OCI-LY7 (cell line): Measurements from ENCODE around the gene TSR1. TPM values are rescaled to one million over a fixed set of nuclear protein-coding genes. Genes with fewer than 3 reads are reported as not detected.

Experiments
- BruUV-seq: library from RNA; stranded (reverse); fragments of 400-500 nt; replicated peaks from 2 replicates; lab custom pipeline; 2021; lab: Mats Ljungman, UMichigan
- CTCF ChIA-PET: fragments of 300-600 bp; sonication (Branson Sonifier 250); formaldehyde crosslinking; loops from one replicate; lab custom pipeline; 2022; ENCODE audit warnings: antibody characterized with exemption; ENCODE audit not compliant: unreplicated experiment; lab: Charles Lee
- POLR2A ChIA-PET: fragments of 300-600 bp; sonication (Branson Sonifier 250); formaldehyde crosslinking; loops from one replicate; lab custom pipeline; 2022; ENCODE audit warnings: antibody characterized with exemption; lab: Charles Lee
- DNase-seq: peaks from one replicate; pipeline ENCODE4 v3.0.0-alpha.2; 2015; ENCODE audit warnings: low spot score
- H2AFZ ChIP-seq: fragments of 200-600 bp; sonication (generic), shearing (Covaris generic); 2 replicates; pipeline ENCODE4 v1.6.1; 2014; ENCODE audit warnings: mild to moderate bottlenecking, antibody characterized with exemption, low read length, moderate library complexity
- H3K27ac ChIP-seq: fragments of 200-600 bp; sonication (generic); 2 replicates; pipeline ENCODE4 v1.5.1; 2014; ENCODE audit warnings: mixed run types, low read depth, mild to moderate bottlenecking, moderate library complexity, low read length, inconsistent platforms; ENCODE audit not compliant: poor library complexity, severe bottlenecking
- H3K36me3 ChIP-seq: fragments of 200-600 bp; sonication (generic); 2 replicates; pipeline ENCODE4 v1.6.1; 2014; ENCODE audit warnings: mild to moderate bottlenecking, antibody characterized with exemption, low read length, moderate library complexity, mixed read lengths; ENCODE audit not compliant: insufficient read depth
- H3K4me1 ChIP-seq: fragments of 200-600 bp; sonication (generic); 2 replicates; pipeline ENCODE4 v1.5.1; 2014; ENCODE audit warnings: mild to moderate bottlenecking, low read length; ENCODE audit not compliant: insufficient read depth, poor library complexity, severe bottlenecking
- H3K4me2 ChIP-seq: fragments of 200-600 bp; sonication (generic); 2 replicates; pipeline ENCODE4 v1.6.1; 2014; ENCODE audit warnings: mild to moderate bottlenecking, low read length
- H3K4me3 ChIP-seq: fragments of 200-600 bp; sonication (generic); 2 replicates; pipeline ENCODE4 v1.5.1; 2014; ENCODE audit warnings: mild to moderate bottlenecking, low read depth, low read length; ENCODE audit not compliant: poor library complexity, severe bottlenecking
- H3K79me2 ChIP-seq: fragments of 200-600 bp; sonication (generic); 2 replicates; pipeline ENCODE4 v1.6.1; 2016; ENCODE audit warnings: low read depth, mild to moderate bottlenecking, low read length, moderate library complexity, mixed read lengths; ENCODE audit not compliant: insufficient read depth
- H3K9me2 ChIP-seq: fragments of 200-600 bp; sonication (generic); 2 replicates; pipeline ENCODE4 v1.6.1; 2016; ENCODE audit warnings: mild to moderate bottlenecking, low read length, mixed read lengths; ENCODE audit not compliant: insufficient read depth
- H3K9me3 ChIP-seq: fragments of 200-600 bp; sonication (generic); 2 replicates; pipeline ENCODE4 v1.6.1; 2014; ENCODE audit warnings: mild to moderate bottlenecking, mixed run types, low read length, mixed read lengths
- H4K20me1 ChIP-seq: fragments of 200-600 bp; sonication (generic); 2 replicates; pipeline ENCODE4 v1.6.1; 2014; ENCODE audit warnings: mild to moderate bottlenecking, antibody characterized with exemption, low read length, moderate library complexity, mixed read lengths; ENCODE audit not compliant: insufficient read depth
- CTCF ChIP-seq: fragments of 200-600 bp; sonication (generic); conservative IDR thresholded peaks from 2 replicates; pipeline ENCODE4 v1.5.1; 2014; ENCODE audit warnings: mild to moderate bottlenecking, antibody characterized with exemption, low read length, moderate library complexity, mixed read lengths
- EZH2phosphoT487 ChIP-seq: fragments of 200-600 bp; sonication (generic); IDR thresholded peaks from 2 replicates; pipeline ENCODE4 v1.6.1; 2018; ENCODE audit warnings: low read depth, borderline replicate concordance, mild to moderate bottlenecking, mixed run types, antibody characterized with exemption, low read length, moderate library complexity, mixed read lengths
- intact Hi-C: fragments of 100-400 bp; cut with micrococcal nuclease; formaldehyde crosslinking; loops from one replicate; pipeline ENCODE4 v1.10.0; 2022; ENCODE audit not compliant: unreplicated experiment
- total RNA-seq, 2 experiments: library from RNA; depleted of rRNA in 1 of 2; stranded (reverse); fragments of >200 nt in 1 of 2; shearing (Covaris generic) in 1 of 2; gene quantifications; 2 replicates each; pipeline ENCODE4 v1.2.3, GENCODE V29; 2014 to 2022

The TSR1 gene
- total RNA-seq, 2 experiments from 2014 or later: 58.7 to 85.8 TPM

GRCh38 chr17:2361010-2361760 is 24.9 kb upstream of the TSR1 start:
- no peak for DNase-seq
- Histone ChIP-seq H4K20me1 (no peaks in the 10 kb centered on the region), H3K4me2 (no peak overlapping the region), H3K36me3 (no peaks in the 10 kb centered on the region), H3K27ac (no peak overlapping the region), H3K4me1 (no peaks in the 10 kb centered on the region), H3K4me3 (no peak overlapping the region), H2AFZ (no peak overlapping the region), H3K9me3 (no peaks in the 10 kb centered on the region), H3K9me2 (no peaks in the 10 kb centered on the region), H3K79me2 (no peaks in the 10 kb centered on the region)
- no TSS peak for BruUV-seq
- intact Hi-C loops: no loop called here
- POLR2A ChIA-PET: interaction anchor here (1.1 kb wide), 1 partner anchor 15 kb away, joined by 3 read pairs; no protein-coding TSS in a partner anchor
- CTCF ChIA-PET: no interaction called here
- no peak for TF ChIP-seq EZH2phosphoT487
- TF ChIP-seq CTCF: no peak

GRCh38 chr17:2357931-2358434 is 21.7 kb upstream of the TSR1 start:
- H3K9me2 ChIP-seq: no peaks in the 10 kb centered on the region
- H4K20me1 ChIP-seq: no peaks in the 10 kb centered on the region
- POLR2A ChIA-PET: no interaction called here
- intact Hi-C loops: no loop called here
- CTCF ChIA-PET: no interaction called here
- H3K36me3 ChIP-seq: no peaks in the 10 kb centered on the region
- H2AFZ ChIP-seq: no peak overlapping the region
- H3K27ac ChIP-seq: no peak overlapping the region
- TF ChIP-seq EZH2phosphoT487 (no peak), CTCF (no peak)
- no TSS peak for BruUV-seq
- no peak overlapping the region for H3K4me3 ChIP-seq
- no peaks in the 10 kb centered on the region for H3K9me3 ChIP-seq
- no peak for DNase-seq
- H3K4me1 ChIP-seq: peaks cover 10% of the 10 kb centered on the region
- no peaks in the 10 kb centered on the region for H3K79me2 ChIP-seq
- H3K4me2 ChIP-seq: no peak overlapping the region

GRCh38 chr17:2357237-2357636 is 21.0 kb upstream of the TSR1 start:
- BruUV-seq: no TSS peak
- ChIA-PET CTCF (no interaction called here), POLR2A (no interaction called here)
- H2AFZ ChIP-seq: no peak overlapping the region
- intact Hi-C loops: no loop called here
- no peaks in the 10 kb centered on the region for H3K79me2 ChIP-seq
- H3K4me2 ChIP-seq: no peak overlapping the region
- no peak for DNase-seq
- TF ChIP-seq CTCF (no peak), EZH2phosphoT487 (no peak)
- peaks cover 10% of the 10 kb centered on the region for H3K4me1 ChIP-seq
- no peak overlapping the region for H3K4me3 ChIP-seq
- no peaks in the 10 kb centered on the region for H3K9me3 ChIP-seq
- no peaks in the 10 kb centered on the region for H4K20me1 ChIP-seq
- no peaks in the 10 kb centered on the region for H3K9me2 ChIP-seq
- H3K36me3 ChIP-seq: no peaks in the 10 kb centered on the region
- H3K27ac ChIP-seq: no peak overlapping the region
